Measurements from ENCODE around the gene RNU7-1. TPM values are rescaled to one million over a fixed set of nuclear protein-coding genes. Genes with fewer than 3 reads are reported as not detected.
A peak's percentile ranks its signal among the peaks of the same experiment; 100 is the strongest.

Gene RNU7-1
- total and polyA plus RNA-seq, 9 of the 15 experiments (the other 6 are each of a cell fraction or from before 2014, with no cell fraction given) = not detected

GRCh38 chr12:6943389-6943721, 261 bp upstream of the RNU7-1 start (continued):
- TF ChIP-seq POLR2G (IDR thresholded peaks at IDR 0.05; ENCODE audit: low read depth, low read length) (no peak), KDM5B (IDR thresholded peaks at IDR 0.05; ENCODE audit: insufficient replicate concordance, low read depth, low read length) (no peak), TRIM28 (IDR thresholded peaks at IDR 0.05) (no peak), HEY1 (CRISPR knock-in tag; IDR thresholded peaks at IDR 0.05; ENCODE audit: borderline replicate concordance) (no peak), VEZF1 (CRISPR knock-in tag; IDR thresholded peaks at IDR 0.05) (no peak), ETV5 (CRISPR knock-in tag; IDR thresholded peaks at IDR 0.05; ENCODE audit: low read depth) (no peak), ZNF311 (CRISPR knock-in tag; IDR thresholded peaks at IDR 0.05) (no peak), RERE (CRISPR knock-in tag; IDR thresholded peaks at IDR 0.05; ENCODE audit: borderline replicate concordance) (no peak), ILK (tag; IDR thresholded peaks at IDR 0.05; ENCODE audit: borderline replicate concordance, low read depth) (no peak), ZC3H8 (IDR thresholded peaks at IDR 0.05) (no peak), RFX5 (IDR thresholded peaks at IDR 0.05; ENCODE audit: low read depth, low read length) (peak; percentile 27; the same call in 1 of the 2 replicates), TEAD1 (CRISPR knock-in tag; IDR thresholded peaks at IDR 0.05) (no peak), PHF8 (IDR thresholded peaks at IDR 0.05; ENCODE audit: borderline replicate concordance, low read length) (no peak), LEF1 (IDR thresholded peaks at IDR 0.05) (no peak), ZNF146 (CRISPR knock-in tag; IDR thresholded peaks at IDR 0.05; ENCODE audit: unreplicated experiment) (no peak)
- TF ChIP-seq, protein P1, sequence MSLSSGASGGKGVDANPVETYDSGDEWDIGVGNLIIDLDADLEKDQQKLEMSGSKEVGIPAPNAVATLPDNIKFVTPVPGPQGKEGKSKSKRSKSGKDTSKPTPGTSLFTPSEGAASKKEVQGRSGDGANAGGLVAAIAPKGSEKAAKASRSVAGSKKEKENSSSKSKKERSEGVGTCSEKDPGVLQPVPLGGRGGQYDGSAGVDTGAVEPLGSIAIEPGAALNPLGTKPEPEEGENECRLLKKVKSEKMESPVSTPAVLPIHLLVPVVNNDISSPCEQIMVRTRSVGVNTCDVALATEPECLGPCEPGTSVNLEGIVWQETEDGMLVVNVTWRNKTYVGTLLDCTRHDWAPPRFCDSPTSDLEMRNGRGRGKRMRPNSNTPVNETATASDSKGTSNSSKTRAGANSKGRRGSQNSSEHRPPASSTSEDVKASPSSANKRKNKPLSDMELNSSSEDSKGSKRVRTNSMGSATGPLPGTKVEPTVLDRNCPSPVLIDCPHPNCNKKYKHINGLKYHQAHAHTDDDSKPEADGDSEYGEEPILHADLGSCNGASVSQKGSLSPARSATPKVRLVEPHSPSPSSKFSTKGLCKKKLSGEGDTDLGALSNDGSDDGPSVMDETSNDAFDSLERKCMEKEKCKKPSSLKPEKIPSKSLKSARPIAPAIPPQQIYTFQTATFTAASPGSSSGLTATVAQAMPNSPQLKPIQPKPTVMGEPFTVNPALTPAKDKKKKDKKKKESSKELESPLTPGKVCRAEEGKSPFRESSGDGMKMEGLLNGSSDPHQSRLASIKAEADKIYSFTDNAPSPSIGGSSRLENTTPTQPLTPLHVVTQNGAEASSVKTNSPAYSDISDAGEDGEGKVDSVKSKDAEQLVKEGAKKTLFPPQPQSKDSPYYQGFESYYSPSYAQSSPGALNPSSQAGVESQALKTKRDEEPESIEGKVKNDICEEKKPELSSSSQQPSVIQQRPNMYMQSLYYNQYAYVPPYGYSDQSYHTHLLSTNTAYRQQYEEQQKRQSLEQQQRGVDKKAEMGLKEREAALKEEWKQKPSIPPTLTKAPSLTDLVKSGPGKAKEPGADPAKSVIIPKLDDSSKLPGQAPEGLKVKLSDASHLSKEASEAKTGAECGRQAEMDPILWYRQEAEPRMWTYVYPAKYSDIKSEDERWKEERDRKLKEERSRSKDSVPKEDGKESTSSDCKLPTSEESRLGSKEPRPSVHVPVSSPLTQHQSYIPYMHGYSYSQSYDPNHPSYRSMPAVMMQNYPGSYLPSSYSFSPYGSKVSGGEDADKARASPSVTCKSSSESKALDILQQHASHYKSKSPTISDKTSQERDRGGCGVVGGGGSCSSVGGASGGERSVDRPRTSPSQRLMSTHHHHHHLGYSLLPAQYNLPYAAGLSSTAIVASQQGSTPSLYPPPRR (CRISPR knock-in tag; IDR thresholded peaks at IDR 0.05; ENCODE audit: borderline replicate concordance) = no peak

Measured in K562 (cell line).